A673 (cell line): Measurements from ENCODE around the gene SH3RF3. TPM values are rescaled to one million over a fixed set of nuclear protein-coding genes. Genes with fewer than 3 reads are reported as not detected.

ENCODE experiments used
- BruUV-seq: library from RNA; stranded (reverse); fragments of 400-500 nt; replicated peaks from 2 replicates; lab custom pipeline; 2021; lab: Mats Ljungman, UMichigan
- CTCF ChIA-PET: fragments of 300-600 bp; sonication (Branson Sonifier 250); formaldehyde crosslinking; loops from one replicate; lab custom pipeline; 2022; ENCODE audit warnings: antibody characterized with exemption; lab: Charles Lee
- POLR2A ChIA-PET: fragments of 300-600 bp; sonication (Branson Sonifier 250); formaldehyde crosslinking; loops from one replicate; lab custom pipeline; 2022; ENCODE audit warnings: antibody characterized with exemption; ENCODE audit not compliant: low non-redundant PET; lab: Charles Lee
- DNase-seq: peaks from one replicate; pipeline ENCODE4 v3.0.0-alpha.2; 2015; ENCODE audit warnings: low spot score
- H3K27ac ChIP-seq: fragments of 200-600 bp; sonication (generic); 2 replicates; pipeline ENCODE4 v1.5.1; 2016; ENCODE audit warnings: mixed run types, low read depth, mild to moderate bottlenecking, mixed read lengths, antibody characterized with exemption, low read length; ENCODE audit not compliant: poor library complexity, severe bottlenecking
- H3K27me3 ChIP-seq: fragments of 200-600 bp; sonication (generic); replicated peaks from 2 replicates; pipeline ENCODE4 v1.6.1; 2017; ENCODE audit warnings: mixed run types, low read depth, mild to moderate bottlenecking, mixed read lengths, antibody characterized with exemption, low read length; ENCODE audit not compliant: insufficient read depth, poor library complexity
- H3K36me3 ChIP-seq: fragments of 200-600 bp; sonication (generic); 2 replicates; pipeline ENCODE4 v1.6.1; 2016; ENCODE audit warnings: mixed run types, mild to moderate bottlenecking, mixed read lengths, antibody characterized with exemption, low read length; ENCODE audit not compliant: insufficient read depth, poor library complexity, severe bottlenecking
- H3K4me1 ChIP-seq: fragments of 200-600 bp; sonication (generic); 2 replicates; pipeline ENCODE4 v1.6.1; 2017; ENCODE audit warnings: mixed run types, mild to moderate bottlenecking, mixed read lengths, antibody characterized with exemption, low read length; ENCODE audit not compliant: insufficient read depth, poor library complexity, severe bottlenecking
- H3K4me3 ChIP-seq: fragments of 200-600 bp; sonication (generic); 2 replicates; pipeline ENCODE4 v1.5.1; 2016; ENCODE audit warnings: low read depth, mixed run types, mild to moderate bottlenecking, mixed read lengths, low read length; ENCODE audit not compliant: poor library complexity, severe bottlenecking
- H3K9me3 ChIP-seq: fragments of 200-600 bp; sonication (generic); 2 replicates; pipeline ENCODE4 v1.6.1; 2016; ENCODE audit warnings: mixed run types, low read depth, mild to moderate bottlenecking, mixed read lengths, antibody characterized with exemption, low read length; ENCODE audit not compliant: poor library complexity, severe bottlenecking
- CTCF ChIP-seq: fragments of 300-800, 200-600 bp; sonication (generic); conservative IDR thresholded peaks from 2 replicates; pipeline ENCODE4 v1.5.1; 2017; ENCODE audit warnings: low read depth, mild to moderate bottlenecking, antibody characterized with exemption, low read length, moderate library complexity, mixed read lengths
- EZH2 ChIP-seq: fragments of 200-600 bp; sonication (generic); IDR thresholded peaks from 2 replicates; pipeline ENCODE4 v1.6.1; 2017; ENCODE audit warnings: borderline replicate concordance, low read depth, mild to moderate bottlenecking, mixed read lengths, antibody characterized with exemption, low read length; ENCODE audit not compliant: poor library complexity, severe bottlenecking
- intact Hi-C: fragments of 100-400 bp; cut with micrococcal nuclease; formaldehyde crosslinking; loops from one replicate; pipeline ENCODE4 v1.10.0; 2022; ENCODE audit not compliant: unreplicated experiment
- total RNA-seq: library from RNA; stranded (reverse); gene quantifications from 2 replicates; pipeline ENCODE4 v1.2.3, GENCODE V29; 2021

SH3RF3 gene
- total RNA-seq, 1 experiment from 2014 or later, result 0.15 TPM

GRCh38 chr2:109340381-109340780 lies 211.4 kb downstream of the SH3RF3 start:
- ChIA-PET POLR2A (no interaction called here), CTCF (no interaction called here)
- Histone ChIP-seq H3K4me1 (peaks cover 17% of the 10 kb centered on the region), H3K27me3 (no peaks in the 10 kb centered on the region), H3K27ac (no peak overlapping the region), H3K4me3 (no peak overlapping the region), H3K9me3 (no peaks in the 10 kb centered on the region), H3K36me3 (no peaks in the 10 kb centered on the region)
- intact Hi-C loops, result no loop called here
- no peak for TF ChIP-seq CTCF
- no peak for TF ChIP-seq EZH2
- no peak for DNase-seq
- BruUV-seq, result no TSS peak

- Histone ChIP-seq H3K27ac (no peak overlapping the region), H3K9me3 (no peaks in the 10 kb centered on the region), H3K27me3 (no peaks in the 10 kb centered on the region), H3K4me1 (peaks cover 7% of the 10 kb centered on the region), H3K36me3 (no peaks in the 10 kb centered on the region), H3K4me3 (no peak overlapping the region)
- ChIA-PET POLR2A (interaction anchor here (0.6 kb wide), 1 partner anchor 93 kb away, joined by 9 read pairs; no protein-coding TSS in a partner anchor), CTCF (no interaction called here)
- BruUV-seq, result no TSS peak
- DNase-seq, result no peak
- intact Hi-C loops, result no loop called here
- no peak for TF ChIP-seq EZH2
Observed at GRCh38 chr2:109341355-109342255, 212.6 kb downstream of the SH3RF3 start.

GRCh38 chr2:109342256-109342850 lies 213.3 kb downstream of the SH3RF3 start:
- Histone ChIP-seq H3K4me3 (no peak overlapping the region), H3K36me3 (no peaks in the 10 kb centered on the region), H3K27ac (no peak overlapping the region), H3K27me3 (no peaks in the 10 kb centered on the region), H3K4me1 (peaks cover 7% of the 10 kb centered on the region), H3K9me3 (no peaks in the 10 kb centered on the region)
- intact Hi-C loops, result no loop called here
- TF ChIP-seq EZH2, result no peak
- no peak for TF ChIP-seq CTCF
- CTCF ChIA-PET, result no interaction called here
- no peak for DNase-seq
- POLR2A ChIA-PET, result no interaction called here
- BruUV-seq, result no TSS peak
